Mammary epithelial cell (primary cell): Measurements from ENCODE around the gene LRIG1.

Experiments
- EZH2 ChIP-seq: IDR thresholded peaks from 2 replicates; pipeline ENCODE4 v1.6.1; 2012; ENCODE audit warnings: low read length, inconsistent platforms, borderline replicate concordance
- TF ChIP-seq, protein P1 (sequence below), 2 donors: IDR thresholded peaks in 1 of 2; conservative IDR thresholded peaks in 1 of 2; 2 replicates each; pipeline ENCODE4 v1.5.1; 2011 to 2012; ENCODE audit warnings: inconsistent platforms in 2 of 2, low read length in 2 of 2, mild to moderate bottlenecking in 2 of 2, control low read depth in 1 of 2, low read depth in 1 of 2; ENCODE audit not compliant: insufficient read depth in 1 of 2; ENCODE audit errors: extremely low read depth in 1 of 2

DNA sequence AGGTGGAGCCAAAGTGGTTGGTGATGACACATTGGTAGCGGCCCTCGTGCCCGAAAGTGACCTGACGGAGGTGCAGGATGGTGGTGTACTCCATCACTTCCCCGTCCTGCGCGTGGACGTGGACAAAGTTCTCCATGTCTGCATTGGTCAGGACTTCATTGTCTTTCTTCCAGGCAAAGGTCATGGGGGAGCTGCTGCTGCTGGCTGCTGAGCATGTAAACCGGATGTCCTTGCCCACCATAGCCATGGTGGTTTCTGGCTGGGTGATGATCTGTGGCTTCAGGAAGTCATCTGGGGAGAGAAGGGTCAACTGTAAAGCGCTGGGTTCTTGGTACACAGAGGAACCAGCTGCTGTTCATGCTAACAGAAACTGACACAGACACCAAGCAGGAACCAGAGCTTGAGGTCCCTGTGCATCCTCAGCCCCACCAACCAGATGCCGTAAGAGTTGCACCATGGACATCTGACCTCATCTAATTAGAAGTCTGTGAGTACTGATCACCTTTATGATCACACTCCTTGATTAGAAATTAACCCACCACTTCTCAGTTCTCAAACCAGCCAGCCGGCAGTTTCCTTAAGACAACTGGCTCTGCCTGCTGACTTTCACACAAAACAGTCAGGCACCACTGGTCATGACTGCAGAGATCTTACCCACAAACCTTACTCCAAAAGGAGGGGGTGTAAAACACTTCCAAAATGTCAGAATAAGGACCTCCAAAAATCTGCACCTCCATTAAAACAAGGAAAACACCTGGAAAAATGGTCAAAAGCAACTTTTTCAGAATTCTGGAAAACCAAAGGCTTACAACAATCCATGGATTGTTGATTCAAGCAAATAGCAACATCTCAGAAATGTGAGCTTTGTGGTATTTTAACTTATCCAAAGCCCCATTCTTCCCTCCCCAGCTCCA, 114.6 kb downstream of the LRIG1 start:
- TF ChIP-seq, protein P1, sequence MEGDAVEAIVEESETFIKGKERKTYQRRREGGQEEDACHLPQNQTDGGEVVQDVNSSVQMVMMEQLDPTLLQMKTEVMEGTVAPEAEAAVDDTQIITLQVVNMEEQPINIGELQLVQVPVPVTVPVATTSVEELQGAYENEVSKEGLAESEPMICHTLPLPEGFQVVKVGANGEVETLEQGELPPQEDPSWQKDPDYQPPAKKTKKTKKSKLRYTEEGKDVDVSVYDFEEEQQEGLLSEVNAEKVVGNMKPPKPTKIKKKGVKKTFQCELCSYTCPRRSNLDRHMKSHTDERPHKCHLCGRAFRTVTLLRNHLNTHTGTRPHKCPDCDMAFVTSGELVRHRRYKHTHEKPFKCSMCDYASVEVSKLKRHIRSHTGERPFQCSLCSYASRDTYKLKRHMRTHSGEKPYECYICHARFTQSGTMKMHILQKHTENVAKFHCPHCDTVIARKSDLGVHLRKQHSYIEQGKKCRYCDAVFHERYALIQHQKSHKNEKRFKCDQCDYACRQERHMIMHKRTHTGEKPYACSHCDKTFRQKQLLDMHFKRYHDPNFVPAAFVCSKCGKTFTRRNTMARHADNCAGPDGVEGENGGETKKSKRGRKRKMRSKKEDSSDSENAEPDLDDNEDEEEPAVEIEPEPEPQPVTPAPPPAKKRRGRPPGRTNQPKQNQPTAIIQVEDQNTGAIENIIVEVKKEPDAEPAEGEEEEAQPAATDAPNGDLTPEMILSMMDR (conservative IDR thresholded peaks at IDR 0.05 in 1 of 2, IDR thresholded peaks at IDR 0.05 in 1 of 2; ENCODE audit: extremely low read depth in 1 of 2, insufficient read depth in 1 of 2, low read depth in 1 of 2, low read length in 2 of 2): no peak
- no peak for TF ChIP-seq EZH2
